HFF-Myc (cell line): ENCODE measurements around the gene SPTLC3.

Experiments
- DNase-seq: peaks from one replicate; pipeline ENCODE4 v3.0.0-alpha.2; 2011; ENCODE audit warnings: low read depth; ENCODE audit errors: extremely low read depth
- H3K4me3 ChIP-seq: replicated peaks from 2 replicates; pipeline ENCODE4 v1.5.1; 2011; ENCODE audit warnings: low read depth, mild to moderate bottlenecking, control low read depth, low read length
- CTCF ChIP-seq: IDR thresholded peaks from 2 replicates; pipeline ENCODE4 v1.5.1; 2012; ENCODE audit warnings: mild to moderate bottlenecking, low read depth, low read length, control low read depth; ENCODE audit errors: missing control alignments

SPTLC3 gene

GRCh38 chr20:13180986-13181889 is 172.5 kb downstream of the SPTLC3 start:
- no peak overlapping the region for H3K4me3 ChIP-seq
- no peak for DNase-seq
- no peak for TF ChIP-seq CTCF

- DNase-seq: no peak
- TF ChIP-seq CTCF: no peak
- no peak overlapping the region for H3K4me3 ChIP-seq
These were observed 174.2 kb downstream of the SPTLC3 start for GRCh38 chr20:13183005-13183404.

GRCh38 chr20:13186043-13186774 is 177.4 kb downstream of the SPTLC3 start:
- no peak overlapping the region for H3K4me3 ChIP-seq

GRCh38 chr20:13187899-13188298 is 179.1 kb downstream of the SPTLC3 start:
- H3K4me3 ChIP-seq: no peak overlapping the region
- no peak for DNase-seq
- TF ChIP-seq CTCF: no peak

More at GRCh38 chr20:13186043-13186774, 177.4 kb downstream of the SPTLC3 start:
- TF ChIP-seq CTCF: no peak
- DNase-seq: no peak

- no peak for DNase-seq
- TF ChIP-seq CTCF: no peak
- H3K4me3 ChIP-seq: no peak overlapping the region
These were observed 190.5 kb downstream of the SPTLC3 start for GRCh38 chr20:13199279-13199678.

GRCh38 chr20:13200767-13201500 is 192.2 kb downstream of the SPTLC3 start:
- H3K4me3 ChIP-seq: no peak overlapping the region
- no peak for DNase-seq
- TF ChIP-seq CTCF: no peak
